ENCODE measurements around the gene LDAH.
"Not testable (repeated sequence)": the region's sequence is repeated elsewhere in the genome, so short reads cannot be mapped to it uniquely, and the experiment has no call there.

Gene LDAH

GRCh38 chr2:20797096-20797495, 25.8 kb downstream of the LDAH start:
- no peak overlapping the region for H3K4me3 ChIP-seq (ENCODE audit: low read length)
- TF ChIP-seq, protein P1, sequence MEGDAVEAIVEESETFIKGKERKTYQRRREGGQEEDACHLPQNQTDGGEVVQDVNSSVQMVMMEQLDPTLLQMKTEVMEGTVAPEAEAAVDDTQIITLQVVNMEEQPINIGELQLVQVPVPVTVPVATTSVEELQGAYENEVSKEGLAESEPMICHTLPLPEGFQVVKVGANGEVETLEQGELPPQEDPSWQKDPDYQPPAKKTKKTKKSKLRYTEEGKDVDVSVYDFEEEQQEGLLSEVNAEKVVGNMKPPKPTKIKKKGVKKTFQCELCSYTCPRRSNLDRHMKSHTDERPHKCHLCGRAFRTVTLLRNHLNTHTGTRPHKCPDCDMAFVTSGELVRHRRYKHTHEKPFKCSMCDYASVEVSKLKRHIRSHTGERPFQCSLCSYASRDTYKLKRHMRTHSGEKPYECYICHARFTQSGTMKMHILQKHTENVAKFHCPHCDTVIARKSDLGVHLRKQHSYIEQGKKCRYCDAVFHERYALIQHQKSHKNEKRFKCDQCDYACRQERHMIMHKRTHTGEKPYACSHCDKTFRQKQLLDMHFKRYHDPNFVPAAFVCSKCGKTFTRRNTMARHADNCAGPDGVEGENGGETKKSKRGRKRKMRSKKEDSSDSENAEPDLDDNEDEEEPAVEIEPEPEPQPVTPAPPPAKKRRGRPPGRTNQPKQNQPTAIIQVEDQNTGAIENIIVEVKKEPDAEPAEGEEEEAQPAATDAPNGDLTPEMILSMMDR (IDR thresholded peaks at IDR 0.05; ENCODE audit: insufficient read depth, low read depth, low read length, missing control alignments): no peak
- no peak for DNase-seq (ENCODE audit: low read depth)

DNA sequence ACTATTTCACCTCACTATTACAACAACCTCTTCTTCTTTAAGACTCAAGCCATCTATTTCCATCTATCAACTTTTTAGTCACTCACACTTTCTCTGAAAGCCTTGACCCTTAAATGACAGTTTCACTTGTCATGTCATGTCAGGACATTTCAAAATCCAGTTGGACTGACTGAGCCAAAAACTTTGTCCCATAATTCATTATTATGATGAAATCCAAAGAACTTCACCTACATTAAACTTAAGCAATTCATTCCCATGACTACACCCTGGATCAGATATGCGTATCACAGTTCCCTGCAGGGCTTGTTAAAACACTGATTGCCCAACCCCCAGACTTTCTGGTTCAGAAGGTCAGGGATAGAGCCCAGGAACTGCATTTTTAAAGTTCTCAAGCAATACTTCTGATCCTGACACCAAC, 26.5 kb downstream of the LDAH start:
- DNase-seq (ENCODE audit: low read depth): peak; percentile 91
- TF ChIP-seq, protein P1 (IDR thresholded peaks at IDR 0.05; ENCODE audit: insufficient read depth, low read depth, low read length, missing control alignments): no peak

GRCh38 chr2:20793944-20794343, 29.0 kb downstream of the LDAH start:
- not testable (repeated sequence) for H3K4me3 ChIP-seq (ENCODE audit: low read length); DNase-seq (ENCODE audit: low read depth)

More for the DNA sequence above, 26.5 kb downstream of the LDAH start:
- no peak overlapping the region for H3K4me3 ChIP-seq (ENCODE audit: low read length)

DNA sequence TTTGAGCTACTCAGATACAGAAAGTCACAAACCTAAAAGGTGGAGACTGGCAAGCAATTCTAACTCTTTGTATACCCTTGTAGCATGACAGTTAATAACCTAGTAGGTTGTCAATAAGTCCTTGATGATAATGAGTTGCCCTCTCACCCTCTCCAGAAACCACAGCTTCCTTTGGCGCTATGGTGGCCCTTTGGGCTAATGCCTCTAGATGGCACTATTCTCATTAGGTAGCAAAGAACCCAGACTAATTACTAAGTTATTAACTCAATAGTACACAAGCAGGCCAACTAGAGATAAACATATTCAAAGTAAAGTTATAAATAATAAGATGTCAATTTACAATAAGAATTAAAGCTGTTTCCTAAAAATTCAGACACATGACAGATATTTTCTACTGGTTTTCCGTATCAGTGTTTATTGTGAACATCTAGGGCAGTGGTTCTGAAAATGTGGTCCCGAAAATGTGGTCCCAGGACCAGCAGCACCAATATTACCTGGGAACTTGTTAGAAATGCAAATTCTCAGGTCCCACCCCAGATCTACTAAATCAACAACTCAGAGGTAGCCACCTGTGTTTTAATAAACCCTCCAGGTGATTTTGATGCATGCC, 41.1 kb downstream of the LDAH start:
- peak; percentile 60 for DNase-seq (ENCODE audit: low read depth)
- TF ChIP-seq, protein P1 (IDR thresholded peaks at IDR 0.05; ENCODE audit: insufficient read depth, low read depth, low read length, missing control alignments): peak; percentile 94
- H3K4me3 ChIP-seq (ENCODE audit: low read length): no peak overlapping the region

DNA sequence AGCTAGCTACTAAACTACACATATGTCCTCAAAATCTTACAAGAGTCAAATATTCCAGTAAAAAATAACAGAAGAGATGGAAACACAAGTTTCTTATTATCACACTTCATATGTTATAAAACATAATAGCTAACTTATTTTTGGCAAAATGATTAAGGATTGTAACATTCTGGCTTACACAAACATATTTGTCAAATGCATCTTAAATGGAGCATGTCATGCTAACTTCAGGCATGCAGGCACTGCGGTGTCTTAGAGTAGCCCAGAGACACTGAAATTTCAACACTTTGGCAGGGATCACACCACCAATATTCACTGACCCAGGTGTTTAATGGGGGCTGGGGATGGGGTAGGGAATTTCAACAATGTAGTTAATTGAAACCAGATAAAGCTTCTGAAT, 51.6 kb downstream of the LDAH start:
- TF ChIP-seq, protein P1 (IDR thresholded peaks at IDR 0.05; ENCODE audit: insufficient read depth, low read depth, low read length, missing control alignments): no peak
- DNase-seq (ENCODE audit: low read depth): no peak
- no peak overlapping the region for H3K4me3 ChIP-seq (ENCODE audit: low read length)

- TF ChIP-seq, protein P1 (IDR thresholded peaks at IDR 0.05; ENCODE audit: insufficient read depth, low read depth, low read length, missing control alignments): no peak
- no peak overlapping the region for H3K4me3 ChIP-seq (ENCODE audit: low read length)
- DNase-seq (ENCODE audit: low read depth): no peak
These were observed 55.9 kb downstream of the LDAH start for GRCh38 chr2:20766798-20767644.

DNA sequence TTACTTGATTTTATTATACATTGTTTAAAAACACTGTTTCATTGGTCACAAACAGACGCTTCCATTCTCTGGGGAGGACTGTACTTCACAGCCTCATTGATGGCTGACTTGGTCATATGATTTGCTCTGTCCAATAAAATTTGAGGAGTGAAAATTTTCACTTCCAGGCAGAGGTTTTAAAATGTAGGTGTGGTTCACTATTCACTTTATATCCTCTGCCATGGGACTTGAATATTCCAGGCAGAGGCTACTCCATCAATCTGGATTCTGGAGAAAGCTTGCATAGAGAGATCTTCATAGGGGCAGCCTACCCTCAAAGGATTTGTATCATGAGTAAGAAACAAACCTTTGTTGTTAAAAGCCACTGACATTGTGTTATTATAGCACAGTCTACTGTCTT, 56.7 kb downstream of the LDAH start:
- no peak for DNase-seq (ENCODE audit: low read depth)
- TF ChIP-seq, protein P1 (IDR thresholded peaks at IDR 0.05; ENCODE audit: insufficient read depth, low read depth, low read length, missing control alignments): no peak

More for the DNA sequence above, 56.7 kb downstream of the LDAH start:
- no peak overlapping the region for H3K4me3 ChIP-seq (ENCODE audit: low read length)

Data from epithelial cell of esophagus (primary cell).